Activated naive CD4-positive, alpha-beta T cell treated with anti-CD3 and anti-CD28 coated beads for 36 hours (primary cell): Measurements from ENCODE around the gene COA1. TPM values are rescaled to one million over a fixed set of nuclear protein-coding genes. Genes with fewer than 3 reads are reported as not detected.
"Not testable (repeated sequence)": the region's sequence is repeated elsewhere in the genome, so short reads cannot be mapped to it uniquely, and the experiment has no call there.

Experiments
- CTCF ChIA-PET: fragments of 350-600 bp; sonication (Branson Sonifier 250); formaldehyde crosslinking; loops from one replicate; lab custom pipeline; 2021; ENCODE audit warnings: antibody characterized with exemption; lab: Charles Lee
- DNase-seq: peaks from one replicate; pipeline ENCODE4 v3.0.0-alpha.2; 2020
- H3K27ac Mint-ChIP-seq: one replicate; pipeline ENCODE4 v1.8.0; 2021; ENCODE audit warnings: mild to moderate bottlenecking, mixed read lengths
- H3K27me3 Mint-ChIP-seq: one replicate; pipeline ENCODE4 v1.8.0; 2021; ENCODE audit warnings: low read depth, mixed read lengths
- H3K36me3 Mint-ChIP-seq: one replicate; pipeline ENCODE4 v1.8.0; 2021; ENCODE audit warnings: low read depth, mixed read lengths
- H3K4me1 Mint-ChIP-seq: one replicate; pipeline ENCODE4 v1.8.0; 2021; ENCODE audit warnings: low read depth, mixed read lengths
- H3K4me3 Mint-ChIP-seq: one replicate; pipeline ENCODE4 v1.8.0; 2021; ENCODE audit warnings: mild to moderate bottlenecking, moderate library complexity, mixed read lengths
- H3K9me3 Mint-ChIP-seq: one replicate; pipeline ENCODE4 v1.8.0; 2021; ENCODE audit warnings: mixed read lengths
- intact Hi-C: fragments of 100-400 bp; cut with micrococcal nuclease; formaldehyde crosslinking; loops from one replicate; pipeline ENCODE4 v1.15.1; 2023
- total RNA-seq, 2 experiments: library from RNA; stranded (reverse); gene quantifications; one replicate each; pipeline ENCODE4 v1.2.3, GENCODE V29; 2021

Gene COA1
- total RNA-seq, 2 experiments from 2014 or later, result 85.9 to 87.2 TPM

DNA sequence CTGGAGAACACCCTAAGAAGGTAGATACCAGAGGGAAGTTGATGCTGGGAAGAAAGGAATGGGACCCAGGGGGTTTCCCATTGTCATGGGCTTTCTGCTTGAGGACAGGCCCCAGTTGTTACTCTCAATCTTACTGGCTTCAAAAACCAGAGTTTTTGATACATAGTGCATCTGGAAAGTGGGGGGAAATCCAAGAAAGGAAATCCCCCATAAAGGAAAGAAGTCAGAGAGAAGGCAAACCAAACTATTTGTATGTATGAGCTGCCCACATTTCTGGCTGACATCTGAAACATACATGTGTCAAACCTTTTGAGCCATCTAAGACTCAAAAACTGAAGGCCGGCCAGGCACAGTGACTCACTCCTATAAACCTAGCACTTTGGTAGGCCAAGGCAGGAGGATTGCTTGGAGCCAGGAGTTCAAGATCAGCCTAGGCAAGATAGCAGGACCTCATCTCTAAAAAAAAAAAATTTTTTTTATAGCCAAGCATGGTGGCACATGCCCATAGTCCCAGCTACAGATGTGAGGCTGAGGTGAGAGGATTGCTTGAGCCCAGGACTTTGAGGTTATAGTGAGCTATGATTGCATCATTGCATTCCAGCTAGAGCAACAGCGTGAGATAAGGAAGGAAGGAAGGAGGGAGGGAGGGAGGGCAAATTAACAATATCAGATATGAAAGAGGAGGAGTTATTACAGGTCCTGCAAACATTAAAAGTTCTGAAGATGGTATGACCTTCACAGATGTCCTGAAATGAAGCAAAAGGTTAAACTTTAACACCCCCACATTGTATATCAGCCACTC, 6.7 kb upstream of the COA1 start:
- Mint-ChIP-seq H3K9me3 (no peaks in the 10 kb centered on the region), H3K4me1 (peaks cover 22% of the 10 kb centered on the region), H3K27ac (peak overlapping the region; percentile 75), H3K27me3 (peaks cover 7% of the 10 kb centered on the region), H3K36me3 (no peaks in the 10 kb centered on the region), H3K4me3 (no peak overlapping the region)
- intact Hi-C loops, result loop anchor here (1.0 to 10.0 kb wide), 8 partner anchors 15 to 1851 kb away; partner anchors contain the start of genes C7orf25 and UBE2D4
- DNase-seq, result peak; percentile 86
- CTCF ChIA-PET, result interaction anchor here (0.6 to 2.3 kb wide), 9 partner anchors 14 to 311 kb away, joined by 3 to 9 read pairs (median 4); partner anchors contain the start of gene STK17A

DNA sequence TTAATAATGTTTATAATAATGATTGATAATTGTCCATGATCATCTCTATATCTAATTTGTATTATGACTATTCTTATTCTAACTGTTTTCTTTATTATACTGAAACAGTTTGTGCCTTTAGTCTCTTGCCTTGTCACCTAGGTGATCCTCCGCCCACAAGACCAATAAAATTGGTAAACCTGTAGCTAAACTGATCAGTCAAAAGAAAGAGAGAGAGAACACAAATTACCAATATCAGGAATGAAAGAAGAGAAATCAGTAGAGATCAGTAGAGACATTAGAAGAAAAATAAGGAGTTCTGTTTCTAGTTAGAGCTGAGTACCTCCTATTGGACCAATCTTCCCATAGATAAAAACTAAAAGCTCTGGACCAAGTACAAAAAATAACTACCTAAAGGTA, 6.1 kb upstream of the COA1 start:
- H3K4me3 Mint-ChIP-seq, result peak overlapping the region; percentile 32
- DNase-seq, result peak; percentile 48
- H3K27ac Mint-ChIP-seq, result peak overlapping the region; percentile 75
- H3K27me3 Mint-ChIP-seq, result peaks cover 7% of the 10 kb centered on the region
- CTCF ChIA-PET, result interaction anchor here (0.8 to 2.3 kb wide), 7 partner anchors 15 to 153 kb away, joined by 3 to 9 read pairs (median 4); partner anchors contain the start of gene STK17A
- intact Hi-C loops, result loop anchor here (1.0 to 10.0 kb wide), 5 partner anchors 87 to 1851 kb away; partner anchors contain the start of gene C7orf25
- H3K36me3 Mint-ChIP-seq, result no peaks in the 10 kb centered on the region
- no peaks in the 10 kb centered on the region for H3K9me3 Mint-ChIP-seq
- peaks cover 23% of the 10 kb centered on the region for H3K4me1 Mint-ChIP-seq

DNA sequence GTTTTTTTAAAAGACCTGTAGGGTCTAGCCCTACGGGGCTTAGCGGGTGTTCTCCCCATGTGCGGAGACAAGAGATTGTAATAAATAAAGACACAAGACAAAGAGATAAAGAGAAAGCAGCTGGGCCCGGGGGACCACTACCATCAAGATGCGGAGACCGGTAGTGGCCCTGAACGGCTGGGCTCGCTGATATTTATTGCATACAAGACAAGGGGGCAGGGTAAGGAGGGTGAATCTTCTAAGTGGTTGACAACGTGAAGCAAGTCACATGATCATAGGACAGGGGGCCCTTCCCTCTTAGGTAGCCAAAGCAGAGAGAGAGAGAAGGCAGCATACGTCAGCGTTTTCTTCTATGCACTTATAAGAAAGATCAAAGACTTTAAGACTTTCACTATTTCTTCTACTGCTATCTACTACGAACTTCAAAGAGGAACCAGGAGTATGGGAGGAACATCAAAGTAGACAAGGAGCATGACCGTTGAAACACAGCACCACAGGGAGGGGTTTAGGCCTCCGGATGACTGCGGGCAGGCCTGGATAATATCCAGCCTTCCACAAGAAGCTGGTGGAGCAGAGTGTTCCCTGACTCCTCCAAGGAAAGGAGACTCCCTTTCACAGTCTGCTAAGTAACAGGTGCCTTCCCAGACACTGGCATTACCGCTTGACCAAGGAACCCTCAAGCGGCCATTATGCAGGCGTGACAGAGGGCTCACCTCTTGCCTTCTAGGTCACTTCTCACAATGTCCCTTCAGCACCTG, 5.4 kb upstream of the COA1 start:
- CTCF ChIA-PET, result interaction anchor here (0.8 to 2.3 kb wide), 5 partner anchors 85 to 152 kb away, joined by 3 to 9 read pairs (median 4); partner anchors contain the start of gene STK17A
- peak; percentile 35 for DNase-seq
- intact Hi-C loops, result loop anchor here (1.0 to 10.0 kb wide), 6 partner anchors 86 to 1850 kb away; partner anchors contain the start of genes C7orf25 and PURB
- Mint-ChIP-seq H3K4me1 (peaks cover 25% of the 10 kb centered on the region), H3K27ac (peak overlapping the region; percentile 47)
- H3K4me3 Mint-ChIP-seq, H3K27me3 Mint-ChIP-seq, H3K36me3 Mint-ChIP-seq, H3K9me3 Mint-ChIP-seq: not testable (repeated sequence)

DNA sequence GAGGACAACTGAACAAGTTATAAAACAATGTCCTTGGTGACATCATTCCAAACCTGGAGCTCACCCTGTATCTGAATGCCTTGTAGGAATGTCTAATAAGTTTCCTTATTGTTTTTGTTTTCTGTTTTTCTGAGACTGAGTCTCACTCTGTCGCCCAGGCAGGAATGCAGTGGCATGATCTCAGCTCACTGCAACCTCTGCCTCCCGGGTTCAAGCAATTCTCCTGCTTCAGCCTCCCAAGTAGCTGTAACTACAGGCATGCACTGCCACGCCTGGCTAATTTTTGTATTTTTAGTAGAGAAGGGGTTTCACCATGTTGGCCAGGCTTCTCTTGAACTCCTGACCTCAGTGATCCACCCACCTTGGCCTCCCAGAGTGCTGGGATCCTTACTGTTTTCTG, 2.2 kb upstream of the COA1 start:
- intact Hi-C loops, result loop anchor here (5.0 to 10.0 kb wide), 3 partner anchors 657 to 1847 kb away; partner anchors contain the start of gene PURB
- not testable (repeated sequence) for H3K4me3 Mint-ChIP-seq, H3K27me3 Mint-ChIP-seq, H3K9me3 Mint-ChIP-seq, DNase-seq, H3K27ac Mint-ChIP-seq, H3K36me3 Mint-ChIP-seq
- CTCF ChIA-PET, result interaction anchor here (0.7 kb wide), 1 partner anchor 111 kb away, joined by 3 read pairs; no protein-coding TSS in a partner anchor
- H3K4me1 Mint-ChIP-seq, result peaks cover 44% of the 10 kb centered on the region

DNA sequence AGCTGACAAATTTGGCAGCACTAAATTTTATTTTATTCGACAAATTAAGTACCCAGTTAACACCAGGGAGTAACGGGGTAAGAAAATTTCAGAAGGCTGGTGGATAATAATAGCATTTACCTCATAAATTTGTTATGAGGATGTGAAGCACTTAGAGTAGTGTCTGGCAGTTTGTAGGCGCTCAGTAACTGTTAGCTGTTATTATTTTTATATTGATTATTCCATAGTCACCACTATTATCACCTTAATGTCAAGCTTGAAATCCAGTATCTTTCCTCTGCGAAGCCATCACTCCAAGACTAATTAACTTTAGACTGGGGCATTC, 563 bp upstream of the COA1 start:
- Mint-ChIP-seq H3K27ac (peak overlapping the region; percentile 89), H3K27me3 (peaks cover 7% of the 10 kb centered on the region), H3K36me3 (peaks cover 4% of the 10 kb centered on the region), H3K4me1 (peaks cover 36% of the 10 kb centered on the region), H3K9me3 (no peaks in the 10 kb centered on the region), H3K4me3 (peak overlapping the region; percentile 90)
- intact Hi-C loops, result loop anchor here (1.0 to 10.0 kb wide), 10 partner anchors 29 to 1845 kb away; partner anchors contain the start of genes MRPL32, PSMA2, PURB and STK17A
- no peak for DNase-seq
- CTCF ChIA-PET, result interaction anchor here (0.9 to 2.7 kb wide), 7 partner anchors 8 to 147 kb away, joined by 3 to 27 read pairs (median 4); partner anchors contain the start of genes BLVRA and STK17A

- peaks cover 36% of the 10 kb centered on the region for H3K4me1 Mint-ChIP-seq
- peak overlapping the region; percentile 90 for H3K4me3 Mint-ChIP-seq
- no peaks in the 10 kb centered on the region for H3K27me3 Mint-ChIP-seq
- DNase-seq, result no peak
- no peaks in the 10 kb centered on the region for H3K9me3 Mint-ChIP-seq
- peaks cover 7% of the 10 kb centered on the region for H3K36me3 Mint-ChIP-seq
- H3K27ac Mint-ChIP-seq, result no peak overlapping the region
- intact Hi-C loops, result loop anchor here (5.0 kb wide), 2 partner anchors 85 to 425 kb away; no protein-coding TSS in a partner anchor
- CTCF ChIA-PET, result interaction anchor here (0.6 to 0.7 kb wide), 2 partner anchors 144 to 173 kb away, joined by 3 to 5 read pairs; partner anchors contain the start of gene STK17A
These were observed 1.8 kb downstream of the COA1 start for GRCh38 chr7:43727494-43727893.

DNA sequence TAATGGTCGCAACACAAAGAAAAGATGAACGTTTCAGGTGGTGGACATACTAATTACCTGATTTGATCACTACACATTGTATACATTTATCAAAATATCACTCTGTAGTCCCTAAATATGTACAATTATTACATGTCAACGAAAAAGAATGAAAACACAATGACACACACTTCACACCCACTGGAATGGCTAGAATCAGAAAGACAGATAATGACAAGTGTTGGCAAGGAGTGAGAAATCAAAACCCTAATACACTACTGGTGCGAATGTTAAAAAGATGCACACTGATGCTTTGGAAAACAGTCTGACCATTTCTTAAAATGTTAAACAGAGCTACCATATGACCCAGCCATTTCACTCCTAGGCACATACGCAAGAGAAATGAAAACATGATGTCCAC, 2.3 kb downstream of the COA1 start:
- Mint-ChIP-seq H3K4me1 (peaks cover 36% of the 10 kb centered on the region), H3K27me3 (no peaks in the 10 kb centered on the region), H3K9me3 (no peaks in the 10 kb centered on the region), H3K27ac (no peak overlapping the region), H3K4me3 (peak overlapping the region; percentile 90), H3K36me3 (peaks cover 7% of the 10 kb centered on the region)
- intact Hi-C loops, result loop anchor here (5.0 kb wide), 2 partner anchors 85 to 425 kb away; no protein-coding TSS in a partner anchor
- no peak for DNase-seq
- CTCF ChIA-PET, result interaction anchor here (0.6 kb wide), 1 partner anchor 173 kb away, joined by 3 read pairs; no protein-coding TSS in a partner anchor

GRCh38 chr7:43726466-43726865, 2.9 kb downstream of the COA1 start:
- Mint-ChIP-seq H3K36me3 (peaks cover 7% of the 10 kb centered on the region), H3K4me1 (peaks cover 39% of the 10 kb centered on the region), H3K27me3 (no peaks in the 10 kb centered on the region), H3K4me3 (no peak overlapping the region), H3K9me3 (no peaks in the 10 kb centered on the region), H3K27ac (no peak overlapping the region)
- CTCF ChIA-PET, result interaction anchor here (1.5 kb wide), 1 partner anchor 112 kb away, joined by 5 read pairs; no protein-coding TSS in a partner anchor
- intact Hi-C loops, result loop anchor here (5.0 kb wide), 2 partner anchors 86 to 424 kb away; no protein-coding TSS in a partner anchor
- no peak for DNase-seq

DNA sequence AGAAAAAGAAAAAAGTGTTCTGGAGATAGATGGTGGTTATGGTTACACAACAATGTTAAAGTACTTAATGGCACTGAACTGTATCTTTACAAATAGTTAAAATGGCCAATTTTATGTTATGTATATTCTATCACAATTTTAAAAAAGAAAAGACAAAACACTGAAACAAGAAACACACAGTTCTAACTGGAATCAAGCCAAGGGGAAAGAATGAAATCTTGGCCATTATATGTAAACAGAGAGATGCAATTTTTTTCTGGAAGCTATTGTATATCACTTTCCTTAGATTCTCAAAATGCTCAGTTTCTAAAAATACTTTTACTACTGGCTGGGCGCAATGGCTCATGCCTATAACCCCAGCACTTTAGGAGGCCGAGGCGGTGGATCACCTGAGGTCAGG, 4.1 kb downstream of the COA1 start:
- H3K4me1 Mint-ChIP-seq, result peaks cover 47% of the 10 kb centered on the region

DNA sequence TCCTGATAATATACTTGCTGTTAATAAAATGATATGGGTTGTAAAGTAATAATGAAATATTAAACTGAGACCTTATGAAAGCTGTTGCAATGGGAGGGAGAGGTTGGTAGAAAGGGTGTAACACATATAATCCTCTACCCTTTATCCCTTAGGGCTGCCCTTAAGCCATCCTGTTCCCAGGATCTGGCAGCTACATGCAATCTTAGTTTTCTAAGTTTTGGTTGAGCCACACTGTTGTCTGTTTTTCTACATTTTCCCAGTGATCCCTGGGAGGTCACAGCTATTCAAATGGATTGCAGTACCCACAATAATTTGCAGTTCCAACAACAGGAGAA, 6.3 kb downstream of the COA1 start:
- H3K36me3 Mint-ChIP-seq, result peaks cover 10% of the 10 kb centered on the region
- H3K27me3 Mint-ChIP-seq, result no peaks in the 10 kb centered on the region
- H3K4me1 Mint-ChIP-seq, result peaks cover 50% of the 10 kb centered on the region
- DNase-seq, result no peak
- H3K9me3 Mint-ChIP-seq, result no peaks in the 10 kb centered on the region
- H3K27ac Mint-ChIP-seq, result no peak overlapping the region
- CTCF ChIA-PET, result interaction anchor here (1.2 to 6.0 kb wide), 7 partner anchors 7 to 150 kb away, joined by 3 to 116 read pairs (median 5); partner anchors contain the start of gene STK17A
- intact Hi-C loops, result loop anchor here (5.0 kb wide), 1 partner anchor 266 kb away; no protein-coding TSS in a partner anchor
- no peak overlapping the region for H3K4me3 Mint-ChIP-seq

More for the DNA sequence above, 4.1 kb downstream of the COA1 start:
- Mint-ChIP-seq H3K27me3 (no peaks in the 10 kb centered on the region), H3K4me3 (no peak overlapping the region), H3K36me3 (peaks cover 7% of the 10 kb centered on the region), H3K9me3 (no peaks in the 10 kb centered on the region), H3K27ac (no peak overlapping the region)
- intact Hi-C loops, result loop anchor here (5.0 kb wide), 2 partner anchors 87 to 423 kb away; no protein-coding TSS in a partner anchor
- no peak for DNase-seq
- CTCF ChIA-PET, result interaction anchor here (1.5 to 1.9 kb wide), 3 partner anchors 25 to 143 kb away, joined by 5 to 9 read pairs (median 8); partner anchors contain the start of gene STK17A

DNA sequence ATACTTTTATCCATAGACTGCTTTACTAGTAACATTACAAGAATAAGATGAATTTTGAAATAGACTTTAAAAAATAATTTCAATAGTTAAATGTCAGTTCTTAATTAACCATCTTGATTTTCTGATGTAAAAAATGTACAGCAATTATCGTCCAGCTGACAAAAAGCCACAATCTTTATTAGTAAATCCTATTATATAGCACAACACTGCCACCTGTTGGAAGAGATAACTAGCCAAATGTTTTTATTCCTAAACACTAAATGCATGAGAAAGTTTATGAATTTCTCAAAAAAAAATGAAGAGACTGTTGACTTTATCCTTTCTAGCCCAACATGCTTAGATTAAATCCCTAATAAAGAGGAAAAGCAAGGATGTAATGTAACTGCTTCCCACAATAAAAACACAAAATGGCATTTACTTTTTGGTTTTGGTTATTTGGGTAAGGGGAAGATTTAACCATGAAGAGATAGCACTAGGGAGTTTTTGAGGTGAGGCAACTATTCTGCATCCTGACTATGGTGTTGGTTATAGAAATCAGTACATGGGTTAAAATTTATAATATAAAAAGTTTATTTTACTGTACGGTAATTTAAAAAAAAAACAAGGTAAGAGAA, 8.0 kb downstream of the COA1 start:
- no peak for DNase-seq
- Mint-ChIP-seq H3K27me3 (no peaks in the 10 kb centered on the region), H3K36me3 (peaks cover 11% of the 10 kb centered on the region), H3K27ac (no peak overlapping the region), H3K9me3 (no peaks in the 10 kb centered on the region), H3K4me1 (peaks cover 46% of the 10 kb centered on the region), H3K4me3 (no peak overlapping the region)
- intact Hi-C loops, result loop anchor here (1.0 to 5.0 kb wide), 4 partner anchors 21 to 264 kb away; no protein-coding TSS in a partner anchor
- CTCF ChIA-PET, result interaction anchor here (0.6 to 6.0 kb wide), 16 partner anchors 9 to 386 kb away, joined by 3 to 116 read pairs (median 4); partner anchors contain the start of gene STK17A
